BJ (cell line): ENCODE data around the gene RNF208. TPM values are rescaled to one million over a fixed set of nuclear protein-coding genes. Genes with fewer than 3 reads are reported as not detected.

ENCODE experiments used
- CTCF ChIA-PET: fragments of 350-600 bp; formaldehyde crosslinking; extraction: SDS; loops from one replicate; lab custom pipeline; 2021; ENCODE audit warnings: antibody characterized with exemption, inconsistent platforms; lab: Yijun Ruan, JAX
- POLR2A ChIA-PET: fragments of 300-600 bp; sonication (Branson Sonifier 250); formaldehyde crosslinking; extraction: SDS; loops from one replicate; lab custom pipeline; 2021; ENCODE audit warnings: antibody characterized with exemption; lab: Charles Lee
- DNase-seq: peaks from one replicate; pipeline ENCODE4 v3.0.0-alpha.2; 2011; ENCODE audit warnings: low read depth
- H3K27me3 ChIP-seq: 2 replicates; pipeline ENCODE4 v1.6.0; 2011; ENCODE audit warnings: low read length; ENCODE audit not compliant: control insufficient read depth, insufficient read depth
- H3K36me3 ChIP-seq: 2 replicates; pipeline ENCODE4 v1.5.1; 2011; ENCODE audit warnings: low read length; ENCODE audit not compliant: control insufficient read depth, insufficient read depth
- H3K4me3 ChIP-seq: 2 replicates; pipeline ENCODE4 v1.5.1; 2011; ENCODE audit warnings: low read depth, mild to moderate bottlenecking, control low read depth, low read length
- polyA plus RNA-seq: library from polyadenylated mRNA; depleted of rRNA; stranded (reverse); fragments of >200 nt; gene quantifications from 2 replicates; pipeline ENCODE4 v1.2.3, GENCODE V29; 2011
- TF ChIP-seq, protein P1 (sequence below): IDR thresholded peaks from 2 replicates; pipeline ENCODE4 v1.5.1; 2011; ENCODE audit warnings: low read depth, mild to moderate bottlenecking, control low read depth, inconsistent platforms, low read length, moderate library complexity; ENCODE audit not compliant: insufficient read depth

Gene RNF208
- polyA plus RNA-seq, 1 experiment, result 0.39 TPM

DNA sequence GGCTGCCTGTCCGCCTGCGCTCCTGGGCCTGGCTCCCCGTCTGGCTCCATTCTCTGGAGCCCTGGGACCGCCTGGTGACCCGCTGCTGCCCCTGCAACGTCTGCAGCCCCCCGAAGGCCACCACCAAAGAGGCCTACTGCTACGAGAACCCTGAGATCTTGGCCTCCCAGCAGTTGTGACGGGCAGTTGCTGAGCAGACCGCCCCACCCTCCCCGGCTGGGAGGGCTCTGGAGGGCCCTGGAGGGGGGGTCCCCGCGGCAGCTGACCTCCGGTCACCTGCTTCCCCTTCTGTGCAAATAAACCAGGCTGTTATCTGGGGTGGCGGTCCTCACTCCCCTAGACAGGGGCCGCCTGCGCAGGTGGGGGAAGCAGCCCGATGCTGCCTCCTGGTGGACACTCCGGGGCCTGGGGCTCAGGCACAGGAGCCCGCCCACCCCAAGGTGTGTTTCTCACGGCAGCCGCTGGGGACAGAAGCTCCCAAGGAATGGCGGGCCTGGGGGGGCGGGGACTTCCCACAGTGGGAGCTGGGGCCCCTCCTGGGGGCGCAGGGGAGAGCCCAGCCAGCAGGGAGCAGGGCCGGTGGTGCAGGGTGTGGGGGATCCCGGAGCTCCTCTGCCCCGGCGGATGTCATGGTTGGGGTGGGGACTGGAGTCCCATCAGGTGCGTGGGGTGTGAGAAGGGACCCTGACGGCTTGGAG lies 14.3 kb upstream of the RNF208 start:
- ChIA-PET CTCF (interaction anchor here (0.6 to 3.3 kb wide), 37 partner anchors 9 to 294 kb away, joined by 3 to 36 read pairs (median 4); partner anchors contain the start of genes CYSRT1, EXD3, RNF208 and RNF224), POLR2A (no interaction called here)
- H3K36me3 ChIP-seq, result no peaks in the 10 kb centered on the region; the same call in 1 of the 2 replicates
- no peak overlapping the region for H3K4me3 ChIP-seq
- no peak for DNase-seq
- TF ChIP-seq, protein P1, sequence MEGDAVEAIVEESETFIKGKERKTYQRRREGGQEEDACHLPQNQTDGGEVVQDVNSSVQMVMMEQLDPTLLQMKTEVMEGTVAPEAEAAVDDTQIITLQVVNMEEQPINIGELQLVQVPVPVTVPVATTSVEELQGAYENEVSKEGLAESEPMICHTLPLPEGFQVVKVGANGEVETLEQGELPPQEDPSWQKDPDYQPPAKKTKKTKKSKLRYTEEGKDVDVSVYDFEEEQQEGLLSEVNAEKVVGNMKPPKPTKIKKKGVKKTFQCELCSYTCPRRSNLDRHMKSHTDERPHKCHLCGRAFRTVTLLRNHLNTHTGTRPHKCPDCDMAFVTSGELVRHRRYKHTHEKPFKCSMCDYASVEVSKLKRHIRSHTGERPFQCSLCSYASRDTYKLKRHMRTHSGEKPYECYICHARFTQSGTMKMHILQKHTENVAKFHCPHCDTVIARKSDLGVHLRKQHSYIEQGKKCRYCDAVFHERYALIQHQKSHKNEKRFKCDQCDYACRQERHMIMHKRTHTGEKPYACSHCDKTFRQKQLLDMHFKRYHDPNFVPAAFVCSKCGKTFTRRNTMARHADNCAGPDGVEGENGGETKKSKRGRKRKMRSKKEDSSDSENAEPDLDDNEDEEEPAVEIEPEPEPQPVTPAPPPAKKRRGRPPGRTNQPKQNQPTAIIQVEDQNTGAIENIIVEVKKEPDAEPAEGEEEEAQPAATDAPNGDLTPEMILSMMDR, result peak; percentile 97
- no peaks in the 10 kb centered on the region for H3K27me3 ChIP-seq

DNA sequence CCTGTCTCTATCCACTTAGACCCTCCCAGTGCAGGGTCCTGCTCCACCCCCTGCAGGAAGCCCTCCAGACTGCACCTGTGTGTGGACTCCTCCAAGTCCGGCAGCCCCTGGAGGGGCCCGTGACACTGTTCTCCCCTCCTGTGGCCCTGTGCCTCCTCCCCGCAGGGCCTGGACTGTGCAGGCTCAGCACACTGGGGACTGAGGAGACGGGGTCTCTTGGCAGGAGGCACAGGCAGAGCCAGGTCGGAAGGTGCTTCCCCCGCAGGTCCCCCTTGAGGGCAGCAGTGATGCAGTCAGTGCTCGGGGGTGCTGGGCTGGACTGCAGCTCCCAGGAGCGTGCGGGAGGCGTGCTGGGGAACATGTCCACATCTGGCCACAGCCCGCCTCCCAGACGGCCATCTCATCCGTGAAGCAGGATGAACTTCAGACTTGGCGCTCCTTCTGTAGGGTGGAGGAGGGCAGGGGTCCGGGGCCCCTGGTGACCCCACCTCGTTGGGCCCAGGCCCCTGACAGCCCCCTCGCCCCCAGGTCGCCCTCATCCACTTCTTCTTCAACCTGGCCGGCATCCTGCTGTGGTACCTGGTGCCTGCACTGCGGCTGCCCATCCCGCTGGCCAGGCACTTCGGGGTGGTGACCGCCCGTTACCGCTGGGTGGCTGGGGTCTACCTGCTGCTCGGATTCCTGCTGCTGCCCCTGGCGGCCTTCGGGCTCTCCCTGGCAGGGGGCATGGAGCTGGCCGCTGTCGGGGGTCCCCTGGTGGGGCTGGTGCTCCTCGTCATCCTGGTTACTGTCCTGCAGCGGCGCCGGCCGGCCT lies 13.6 kb upstream of the RNF208 start:
- ChIA-PET POLR2A (no interaction called here), CTCF (interaction anchor here (0.6 to 3.3 kb wide), 21 partner anchors 8 to 445 kb away, joined by 3 to 36 read pairs (median 6); partner anchors contain the start of genes CYSRT1, RNF208, RNF224 and STPG3)
- Histone ChIP-seq H3K4me3 (no peak overlapping the region), H3K36me3 (no peaks in the 10 kb centered on the region; the same call in 1 of the 2 replicates), H3K27me3 (no peaks in the 10 kb centered on the region)
- no peak for DNase-seq
- TF ChIP-seq, protein P1, result no peak

DNA sequence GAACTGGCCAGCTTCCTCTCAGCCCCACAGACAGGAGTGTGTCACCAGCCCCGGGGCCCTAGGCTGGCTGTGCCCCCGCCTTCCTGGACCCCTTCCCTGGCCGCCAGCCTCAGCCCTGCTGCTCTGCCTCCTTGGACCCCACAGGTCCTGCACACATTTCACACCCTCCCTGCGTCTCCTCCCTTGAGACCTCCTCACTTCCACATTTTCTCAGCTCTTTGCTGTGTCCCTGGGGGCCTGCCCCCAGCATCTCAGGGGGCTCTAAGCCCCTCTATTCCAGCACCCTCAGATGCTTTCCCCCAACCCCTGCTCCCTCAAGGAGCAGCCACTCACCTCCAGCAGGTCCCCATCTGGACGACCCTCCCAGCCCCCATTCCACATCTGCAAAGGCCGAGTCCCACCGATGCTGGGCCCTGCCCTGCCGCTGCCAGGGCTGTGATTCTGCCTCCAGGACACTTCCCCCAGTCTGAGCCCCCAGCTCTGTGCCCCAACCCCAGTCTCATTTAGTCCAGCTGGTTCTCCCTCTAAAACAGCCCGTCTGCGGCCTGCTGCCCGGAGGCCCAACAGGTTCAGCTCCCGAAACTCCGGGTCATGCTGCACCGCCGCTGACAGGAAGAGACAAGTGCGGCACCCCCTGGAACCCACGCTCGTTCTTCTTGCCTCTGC lies 12.9 kb upstream of the RNF208 start:
- DNase-seq, result no peak
- Histone ChIP-seq H3K4me3 (no peak overlapping the region), H3K36me3 (no peaks in the 10 kb centered on the region; the same call in 1 of the 2 replicates), H3K27me3 (no peaks in the 10 kb centered on the region)
- ChIA-PET CTCF (interaction anchor here (0.6 to 1.0 kb wide), 4 partner anchors 20 to 444 kb away, joined by 3 to 4 read pairs (median 3); partner anchors contain the start of genes MAN1B1 and TMEM141), POLR2A (no interaction called here)
- TF ChIP-seq, protein P1, result no peak

DNA sequence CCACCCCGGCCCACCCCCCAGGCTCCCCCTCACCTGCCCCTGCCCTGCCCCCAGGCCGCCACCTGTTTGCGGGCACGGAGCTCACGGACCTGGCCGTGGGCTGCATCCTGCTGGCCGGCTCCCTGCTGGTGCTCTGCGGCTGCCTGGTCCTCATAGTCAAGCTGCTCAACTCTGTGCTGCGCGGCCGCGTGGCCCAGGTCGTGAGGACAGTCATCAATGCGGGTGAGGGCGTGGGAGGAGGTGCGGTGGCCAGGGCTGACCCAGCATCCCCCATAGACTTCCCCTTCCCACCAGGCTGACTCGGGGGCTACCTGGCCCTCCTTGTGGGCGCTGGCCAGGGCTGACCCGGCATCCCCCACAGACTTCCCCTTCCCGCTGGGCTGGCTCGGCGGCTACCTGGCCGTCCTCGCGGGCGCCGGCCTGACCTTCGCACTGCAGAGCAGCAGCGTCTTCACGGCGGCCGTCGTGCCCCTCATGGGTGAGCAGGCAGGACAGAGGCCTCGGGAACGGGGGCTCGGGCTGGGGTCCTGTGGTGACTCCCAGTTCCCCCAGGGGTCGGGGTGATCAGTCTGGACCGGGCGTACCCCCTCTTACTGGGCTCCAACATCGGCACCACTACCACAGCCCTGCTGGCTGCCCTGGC lies 12.1 kb upstream of the RNF208 start:
- H3K27me3 ChIP-seq, result no peaks in the 10 kb centered on the region
- DNase-seq, result no peak
- POLR2A ChIA-PET, result no interaction called here
- CTCF ChIA-PET, result interaction anchor here (0.6 to 1.0 kb wide), 3 partner anchors 19 to 210 kb away, joined by 3 to 4 read pairs (median 3); partner anchors contain the start of gene MAN1B1
- H3K36me3 ChIP-seq, result no peaks in the 10 kb centered on the region; the same call in 1 of the 2 replicates
- H3K4me3 ChIP-seq, result no peak overlapping the region
- TF ChIP-seq, protein P1, result no peak
